Fibroblast of villous mesenchyme (primary cell): ENCODE data around the gene APBB3. TPM values are rescaled to one million over a fixed set of nuclear protein-coding genes. Genes with fewer than 3 reads are reported as not detected.
A peak's percentile ranks its signal among the peaks of the same experiment; 100 is the strongest.

Source experiments
- DNase-seq: peaks from one replicate; pipeline ENCODE4 v3.0.0-alpha.2; 2010; ENCODE audit warnings: low read depth
- H3K4me3 ChIP-seq: 2 replicates; pipeline ENCODE4 v1.5.1; 2011; ENCODE audit warnings: low read depth, mild to moderate bottlenecking, low read length
- total RNA-seq: library from RNA; depleted of rRNA; stranded (reverse); fragments of >200 nt; gene quantifications from 2 replicates; pipeline ENCODE4 v1.2.3, GENCODE V29; 2012
- TF ChIP-seq, protein P1 (sequence below): IDR thresholded peaks from 2 replicates; pipeline ENCODE4 v1.5.1; 2012; ENCODE audit warnings: low read depth, mild to moderate bottlenecking, low read length; ENCODE audit not compliant: insufficient read depth

The APBB3 gene
- total RNA-seq, 1 donor: 14.7 TPM

- no peak overlapping the region for H3K4me3 ChIP-seq
- TF ChIP-seq, protein P1, sequence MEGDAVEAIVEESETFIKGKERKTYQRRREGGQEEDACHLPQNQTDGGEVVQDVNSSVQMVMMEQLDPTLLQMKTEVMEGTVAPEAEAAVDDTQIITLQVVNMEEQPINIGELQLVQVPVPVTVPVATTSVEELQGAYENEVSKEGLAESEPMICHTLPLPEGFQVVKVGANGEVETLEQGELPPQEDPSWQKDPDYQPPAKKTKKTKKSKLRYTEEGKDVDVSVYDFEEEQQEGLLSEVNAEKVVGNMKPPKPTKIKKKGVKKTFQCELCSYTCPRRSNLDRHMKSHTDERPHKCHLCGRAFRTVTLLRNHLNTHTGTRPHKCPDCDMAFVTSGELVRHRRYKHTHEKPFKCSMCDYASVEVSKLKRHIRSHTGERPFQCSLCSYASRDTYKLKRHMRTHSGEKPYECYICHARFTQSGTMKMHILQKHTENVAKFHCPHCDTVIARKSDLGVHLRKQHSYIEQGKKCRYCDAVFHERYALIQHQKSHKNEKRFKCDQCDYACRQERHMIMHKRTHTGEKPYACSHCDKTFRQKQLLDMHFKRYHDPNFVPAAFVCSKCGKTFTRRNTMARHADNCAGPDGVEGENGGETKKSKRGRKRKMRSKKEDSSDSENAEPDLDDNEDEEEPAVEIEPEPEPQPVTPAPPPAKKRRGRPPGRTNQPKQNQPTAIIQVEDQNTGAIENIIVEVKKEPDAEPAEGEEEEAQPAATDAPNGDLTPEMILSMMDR: no peak
- no peak for DNase-seq
Measured at GRCh38 chr5:140567871-140568270, 3.5 kb upstream of the APBB3 start.

DNA sequence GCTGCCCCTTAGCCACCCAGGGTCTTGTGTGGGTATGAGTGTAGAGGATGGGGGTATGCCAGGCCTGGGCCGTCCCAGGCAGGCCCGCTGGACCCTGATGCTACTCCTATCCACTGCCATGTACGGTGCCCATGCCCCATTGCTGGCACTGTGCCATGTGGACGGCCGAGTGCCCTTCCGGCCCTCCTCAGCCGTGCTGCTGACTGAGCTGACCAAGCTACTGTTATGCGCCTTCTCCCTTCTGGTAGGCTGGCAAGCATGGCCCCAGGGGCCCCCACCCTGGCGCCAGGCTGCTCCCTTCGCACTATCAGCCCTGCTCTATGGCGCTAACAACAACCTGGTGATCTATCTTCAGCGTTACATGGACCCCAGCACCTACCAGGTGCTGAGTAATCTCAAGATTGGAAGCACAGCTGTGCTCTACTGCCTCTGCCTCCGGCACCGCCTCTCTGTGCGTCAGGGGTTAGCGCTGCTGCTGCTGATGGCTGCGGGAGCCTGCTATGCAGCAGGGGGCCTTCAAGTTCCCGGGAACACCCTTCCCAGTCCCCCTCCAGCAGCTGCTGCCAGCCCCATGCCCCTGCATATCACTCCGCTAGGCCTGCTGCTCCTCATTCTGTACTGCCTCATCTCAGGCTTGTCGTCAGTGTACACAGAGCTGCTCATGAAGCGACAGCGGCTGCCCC, 2.9 kb upstream of the APBB3 start:
- no peak overlapping the region for H3K4me3 ChIP-seq
- DNase-seq: no peak
- TF ChIP-seq, protein P1: no peak

GRCh38 chr5:140566665-140567064, 2.3 kb upstream of the APBB3 start:
- TF ChIP-seq, protein P1: no peak
- H3K4me3 ChIP-seq: no peak overlapping the region
- DNase-seq: no peak

DNA sequence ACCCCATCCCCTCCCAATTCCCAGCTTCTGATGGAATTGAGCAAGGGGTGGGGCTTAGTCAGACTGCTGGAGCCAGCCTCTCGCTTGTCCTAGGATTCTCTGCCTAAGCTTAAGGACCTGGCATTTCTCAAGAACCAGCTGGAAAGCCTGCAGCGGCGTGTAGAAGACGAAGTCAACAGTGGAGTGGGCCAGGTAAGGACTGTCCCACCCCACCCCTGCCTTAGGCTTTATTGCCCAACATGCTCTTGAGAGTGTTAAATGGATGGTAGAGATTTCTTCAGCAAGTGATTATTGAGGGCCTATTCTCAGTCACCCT, 1.3 kb upstream of the APBB3 start:
- peak; percentile 57 for DNase-seq
- TF ChIP-seq, protein P1: no peak
- peak overlapping the region; percentile 97 for H3K4me3 ChIP-seq

DNA sequence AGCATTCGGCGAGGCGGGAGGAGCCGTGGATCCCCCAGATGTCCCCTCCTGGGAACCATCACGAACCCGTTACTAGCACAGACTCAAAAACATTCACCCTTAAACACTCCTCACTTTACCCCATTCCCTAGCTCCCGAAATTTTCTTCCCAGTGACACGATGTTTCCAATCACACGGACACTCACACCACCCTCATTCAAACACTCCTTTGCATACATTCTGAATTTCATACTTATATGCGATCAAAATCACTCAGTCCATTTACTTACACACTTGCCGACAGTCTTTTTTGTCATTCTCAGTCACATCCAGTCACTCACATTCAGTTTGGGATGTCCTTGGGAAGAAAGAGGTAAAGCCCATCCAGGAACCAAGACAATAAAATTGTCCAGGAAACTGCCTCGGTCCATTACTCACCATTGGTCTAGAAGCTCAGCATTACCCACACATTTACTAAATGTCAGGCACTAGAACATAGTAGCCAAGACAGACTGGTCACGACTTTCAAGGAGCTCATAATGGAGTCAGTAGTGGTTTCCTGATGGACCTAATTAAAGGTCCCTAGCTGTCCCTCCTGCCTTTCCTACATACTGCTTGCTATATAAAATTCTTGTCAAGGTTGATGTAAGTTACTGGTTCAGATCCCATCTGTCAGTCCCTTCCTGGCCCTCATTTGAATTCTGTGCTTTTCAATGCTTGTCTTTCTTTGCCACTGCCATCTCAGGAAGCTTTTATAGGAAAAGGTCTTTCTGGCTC, 804 bp upstream of the APBB3 start:
- peak overlapping the region; percentile 97 for H3K4me3 ChIP-seq
- TF ChIP-seq, protein P1: no peak
- DNase-seq: peak; percentile 27

DNA sequence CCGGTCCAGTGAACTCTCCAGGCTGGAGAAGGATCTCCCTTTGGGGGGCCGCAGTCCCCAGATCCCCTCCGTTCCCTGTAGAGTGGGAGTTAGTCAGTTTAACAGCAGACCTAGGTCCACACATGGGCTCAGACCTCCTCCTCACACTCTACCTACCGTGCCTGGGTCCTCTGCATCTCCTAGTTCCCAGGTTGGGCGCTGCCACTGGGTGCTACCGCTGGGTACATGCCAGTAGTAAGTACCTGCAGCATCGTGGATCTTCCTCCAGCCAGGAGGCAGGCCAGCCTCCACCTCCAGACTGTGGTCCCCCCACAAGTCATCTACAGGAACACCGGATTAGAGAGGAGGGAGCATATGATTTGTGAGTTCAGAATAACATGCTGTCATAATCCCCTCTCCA, 802 bp downstream of the APBB3 start:
- no peak for DNase-seq
- TF ChIP-seq, protein P1: no peak

More for the DNA sequence above, 802 bp downstream of the APBB3 start:
- H3K4me3 ChIP-seq: peak overlapping the region; percentile 97
